ENCODE results near the gene DPH6. TPM values are rescaled to one million over a fixed set of nuclear protein-coding genes. Genes with fewer than 3 reads are reported as not detected.

Gene DPH6
- total RNA-seq, 1 donor from 2014 or later = 41.1 TPM

- H3K4me1 Mint-ChIP-seq = peaks cover 9% of the 10 kb centered on the region
- peaks cover 2% of the 10 kb centered on the region for H3K27me3 Mint-ChIP-seq (ENCODE audit: insufficient read depth, low read depth)
- TF ChIP-seq EZH2phosphoT487 (IDR thresholded peaks at IDR 0.05) = no peak
- TF ChIP-seq, protein P1, sequence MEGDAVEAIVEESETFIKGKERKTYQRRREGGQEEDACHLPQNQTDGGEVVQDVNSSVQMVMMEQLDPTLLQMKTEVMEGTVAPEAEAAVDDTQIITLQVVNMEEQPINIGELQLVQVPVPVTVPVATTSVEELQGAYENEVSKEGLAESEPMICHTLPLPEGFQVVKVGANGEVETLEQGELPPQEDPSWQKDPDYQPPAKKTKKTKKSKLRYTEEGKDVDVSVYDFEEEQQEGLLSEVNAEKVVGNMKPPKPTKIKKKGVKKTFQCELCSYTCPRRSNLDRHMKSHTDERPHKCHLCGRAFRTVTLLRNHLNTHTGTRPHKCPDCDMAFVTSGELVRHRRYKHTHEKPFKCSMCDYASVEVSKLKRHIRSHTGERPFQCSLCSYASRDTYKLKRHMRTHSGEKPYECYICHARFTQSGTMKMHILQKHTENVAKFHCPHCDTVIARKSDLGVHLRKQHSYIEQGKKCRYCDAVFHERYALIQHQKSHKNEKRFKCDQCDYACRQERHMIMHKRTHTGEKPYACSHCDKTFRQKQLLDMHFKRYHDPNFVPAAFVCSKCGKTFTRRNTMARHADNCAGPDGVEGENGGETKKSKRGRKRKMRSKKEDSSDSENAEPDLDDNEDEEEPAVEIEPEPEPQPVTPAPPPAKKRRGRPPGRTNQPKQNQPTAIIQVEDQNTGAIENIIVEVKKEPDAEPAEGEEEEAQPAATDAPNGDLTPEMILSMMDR (IDR thresholded peaks at IDR 0.05) = no peak
- no peak for TF ChIP-seq EZH2 (IDR thresholded peaks at IDR 0.05)
- no peaks in the 10 kb centered on the region for H4K20me1 ChIP-seq (ENCODE audit: low read depth)
- H3K27me3 ChIP-seq = no peaks in the 10 kb centered on the region
- H3K36me3 ChIP-seq = no peaks in the 10 kb centered on the region
- H3K36me3 Mint-ChIP-seq = peaks cover 21% of the 10 kb centered on the region
- no peaks in the 10 kb centered on the region for H3F3A ChIP-seq (ENCODE audit: low read depth)
- H3K9me3 Mint-ChIP-seq = peaks cover 25% of the 10 kb centered on the region
- no peaks in the 10 kb centered on the region for H3K79me2 ChIP-seq (ENCODE audit: low read depth)
- no peak overlapping the region for H3K9ac ChIP-seq
- no peak overlapping the region for H3K4me2 ChIP-seq
- DNase-seq (ENCODE audit: low spot score) = no peak
- no peak overlapping the region for H3K27ac ChIP-seq
- H3K9me3 ChIP-seq (ENCODE audit: low read depth) = peaks cover 4% of the 10 kb centered on the region
- no peak overlapping the region for H3K27ac Mint-ChIP-seq
- no peak overlapping the region for H2AFZ ChIP-seq (replicated peaks)
- peaks cover 10% of the 10 kb centered on the region for H3K4me1 ChIP-seq
- H3K4me3 ChIP-seq = no peak overlapping the region
- no peak overlapping the region for H3K4me3 Mint-ChIP-seq
These were observed 61.6 kb downstream of the DPH6 start for GRCh38 chr15:35484231-35484945.

- H3F3A ChIP-seq (ENCODE audit: low read depth) = no peaks in the 10 kb centered on the region
- no peaks in the 10 kb centered on the region for H4K20me1 ChIP-seq (ENCODE audit: low read depth)
- H3K36me3 ChIP-seq = no peaks in the 10 kb centered on the region
- Mint-ChIP-seq H3K36me3 (peaks cover 10% of the 10 kb centered on the region), H3K27ac (no peak overlapping the region), H3K4me3 (no peak overlapping the region), H3K4me1 (peaks cover 19% of the 10 kb centered on the region), H3K27me3 (ENCODE audit: insufficient read depth, low read depth) (peaks cover 2% of the 10 kb centered on the region), H3K9me3 (peaks cover 13% of the 10 kb centered on the region)
- DNase-seq (ENCODE audit: low spot score) = no peak
- no peak overlapping the region for H2AFZ ChIP-seq (replicated peaks)
- no peaks in the 10 kb centered on the region for H3K27me3 ChIP-seq
- H3K4me3 ChIP-seq = no peak overlapping the region
- H3K9me3 ChIP-seq (ENCODE audit: low read depth) = no peaks in the 10 kb centered on the region
- no peak for TF ChIP-seq EZH2 (IDR thresholded peaks at IDR 0.05)
- H3K4me1 ChIP-seq = peaks cover 15% of the 10 kb centered on the region
- no peak overlapping the region for H3K27ac ChIP-seq
- no peak overlapping the region for H3K9ac ChIP-seq
- no peak overlapping the region for H3K4me2 ChIP-seq
- no peaks in the 10 kb centered on the region for H3K79me2 ChIP-seq (ENCODE audit: low read depth)
These were observed 64.0 kb downstream of the DPH6 start for GRCh38 chr15:35481992-35482391.

GRCh38 chr15:35481064-35481463 is 64.9 kb downstream of the DPH6 start:
- Histone ChIP-seq H3K27ac (no peak overlapping the region), H3K27me3 (no peaks in the 10 kb centered on the region), H3K4me1 (peaks cover 20% of the 10 kb centered on the region), H2AFZ (replicated peaks) (no peak overlapping the region), H3K79me2 (ENCODE audit: low read depth) (no peaks in the 10 kb centered on the region), H3K9me3 (ENCODE audit: low read depth) (no peaks in the 10 kb centered on the region), H3F3A (ENCODE audit: low read depth) (no peaks in the 10 kb centered on the region), H4K20me1 (ENCODE audit: low read depth) (no peaks in the 10 kb centered on the region), H3K9ac (no peak overlapping the region), H3K36me3 (no peaks in the 10 kb centered on the region), H3K4me3 (no peak overlapping the region), H3K4me2 (no peak overlapping the region)
- Mint-ChIP-seq H3K4me3 (no peak overlapping the region), H3K4me1 (peaks cover 19% of the 10 kb centered on the region), H3K9me3 (peaks cover 5% of the 10 kb centered on the region), H3K27ac (no peak overlapping the region), H3K36me3 (peaks cover 5% of the 10 kb centered on the region), H3K27me3 (ENCODE audit: insufficient read depth, low read depth) (no peaks in the 10 kb centered on the region)
- no peak for TF ChIP-seq EZH2phosphoT487 (IDR thresholded peaks at IDR 0.05)
- TF ChIP-seq, protein P1 (IDR thresholded peaks at IDR 0.05) = no peak
- no peak for DNase-seq (ENCODE audit: low spot score)

DNA sequence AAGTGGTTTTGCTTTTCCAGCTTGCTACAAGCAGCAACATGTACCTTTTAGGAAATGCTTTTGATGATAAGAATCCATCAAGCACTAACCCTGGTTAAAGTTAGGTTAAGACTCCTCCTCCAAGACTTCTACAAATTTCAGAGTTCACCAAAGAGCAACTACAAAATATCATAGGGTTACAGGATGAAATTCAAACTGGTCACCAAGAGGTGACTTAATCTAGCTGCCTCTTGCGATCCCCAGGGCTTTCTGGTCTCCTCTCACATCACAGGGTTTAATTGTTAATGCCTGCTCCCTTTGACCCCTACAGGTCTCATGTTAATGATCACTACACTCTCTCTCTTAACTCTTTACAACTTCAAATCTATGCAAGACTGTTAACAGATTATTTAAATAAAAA is 66.5 kb downstream of the DPH6 start:
- H4K20me1 ChIP-seq (ENCODE audit: low read depth) = no peaks in the 10 kb centered on the region
- peak overlapping the region; percentile 65 for H3K4me2 ChIP-seq
- no peak overlapping the region for H3K4me3 ChIP-seq
- TF ChIP-seq EZH2 (IDR thresholded peaks at IDR 0.05) (no peak), EZH2phosphoT487 (IDR thresholded peaks at IDR 0.05) (no peak)
- TF ChIP-seq, protein P1 (IDR thresholded peaks at IDR 0.05) = no peak
- Mint-ChIP-seq H3K36me3 (peaks cover 2% of the 10 kb centered on the region), H3K27me3 (ENCODE audit: insufficient read depth, low read depth) (no peaks in the 10 kb centered on the region), H3K4me3 (no peak overlapping the region), H3K9me3 (peaks cover 1% of the 10 kb centered on the region), H3K27ac (no peak overlapping the region), H3K4me1 (peaks cover 19% of the 10 kb centered on the region)
- H2AFZ ChIP-seq (replicated peaks) = peak overlapping the region; percentile 64
- H3K27ac ChIP-seq = no peak overlapping the region
- peaks cover 21% of the 10 kb centered on the region for H3K4me1 ChIP-seq
- DNase-seq (ENCODE audit: low spot score) = peak; percentile 44
- H3K9me3 ChIP-seq (ENCODE audit: low read depth) = no peaks in the 10 kb centered on the region
- H3K36me3 ChIP-seq = no peaks in the 10 kb centered on the region
- H3K27me3 ChIP-seq = no peaks in the 10 kb centered on the region
- H3K9ac ChIP-seq = no peak overlapping the region
- H3F3A ChIP-seq (ENCODE audit: low read depth) = no peaks in the 10 kb centered on the region
- H3K79me2 ChIP-seq (ENCODE audit: low read depth) = no peaks in the 10 kb centered on the region
